ENCODE measurements around the gene CTBP2. TPM values are rescaled to one million over a fixed set of nuclear protein-coding genes. Genes with fewer than 3 reads are reported as not detected.
A peak's percentile ranks its signal among the peaks of the same experiment; 100 is the strongest.

The CTBP2 gene
- total and polyA plus RNA-seq, 3 experiments from 2014 or later = 1.4 to 2.8 (median 1.8) TPM

DNA sequence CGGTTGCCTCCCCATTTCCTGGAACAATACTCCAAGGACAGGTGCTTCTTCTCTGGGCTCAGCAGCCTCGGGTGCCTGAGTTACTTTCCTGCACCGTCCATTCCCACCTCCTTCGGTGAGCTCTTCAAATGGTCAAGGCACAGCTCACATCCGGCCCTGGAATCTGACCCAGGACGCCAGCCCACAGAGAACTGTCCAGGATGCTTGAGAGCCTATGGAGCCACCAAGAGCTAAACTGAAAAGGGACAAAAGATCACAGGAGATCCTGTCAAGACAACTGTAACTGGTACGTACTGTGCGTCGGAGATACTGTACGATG is 72.5 kb downstream of the CTBP2 start:
- H3K27me3 ChIP-seq (ENCODE audit: insufficient read depth, low read length, poor library complexity, severe bottlenecking) = no peaks in the 10 kb centered on the region
- POLR2A ChIA-PET = no interaction called here
- no peaks in the 10 kb centered on the region for H3K4me1 ChIP-seq (ENCODE audit: insufficient read depth, low read length)
- H3K36me3 Mint-ChIP-seq = no peaks in the 10 kb centered on the region
- no peaks in the 10 kb centered on the region for H3K9me3 Mint-ChIP-seq
- no peak for DNase-seq
- no peaks in the 10 kb centered on the region for H3K9me3 ChIP-seq (ENCODE audit: low read length)
- H3K4me1 Mint-ChIP-seq = no peaks in the 10 kb centered on the region
- no peak overlapping the region for H3K4me3 ChIP-seq (ENCODE audit: low read length)
- no peak overlapping the region for H3K27ac ChIP-seq (ENCODE audit: low read depth, low read length)
- H3K4me3 Mint-ChIP-seq = no peak overlapping the region
- CTCF ChIA-PET = no interaction called here
- peak overlapping the region in 1 of 8 donors; percentile 11 for H3K27ac Mint-ChIP-seq
- peaks cover 6 to 7% of the 10 kb centered on the region in 2 donors for H3K27me3 Mint-ChIP-seq
- H3K36me3 ChIP-seq (ENCODE audit: insufficient read depth, low read length) = no peaks in the 10 kb centered on the region

DNA sequence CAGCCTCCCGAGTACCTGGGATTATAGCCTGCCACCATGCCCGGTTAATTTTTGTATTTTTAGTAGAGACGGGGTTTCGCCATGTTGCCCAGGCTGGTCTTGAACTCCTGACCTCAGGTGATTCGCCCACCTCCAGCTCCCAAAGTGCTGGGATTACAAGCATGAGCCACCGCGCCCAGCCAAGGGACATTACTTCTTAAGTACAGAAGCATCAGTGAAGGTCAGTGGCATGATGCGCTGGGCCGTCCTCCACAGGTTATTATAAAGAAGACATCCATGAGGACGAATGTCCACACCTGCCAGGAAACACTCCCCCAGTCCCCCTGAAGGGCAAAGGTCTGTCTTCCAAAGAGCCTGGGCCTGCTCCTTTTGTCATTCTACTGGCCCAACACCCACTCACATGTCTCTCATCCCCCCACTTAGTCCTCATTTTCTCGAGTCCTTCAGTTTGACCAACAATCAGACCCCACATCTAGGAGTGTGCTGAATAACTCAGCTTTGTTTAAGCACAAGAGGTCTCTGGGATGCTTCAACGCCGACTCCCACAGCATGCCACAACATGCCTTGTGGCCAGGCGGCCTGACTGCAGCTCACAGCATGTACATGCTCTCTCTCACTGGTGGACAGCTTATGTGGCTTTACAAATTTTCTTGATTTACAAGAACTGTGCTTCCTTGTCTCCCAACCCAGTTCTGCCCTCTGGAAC is 73.0 kb downstream of the CTBP2 start:
- no peak for DNase-seq
- Histone ChIP-seq H3K4me3 (ENCODE audit: low read length) (no peak overlapping the region), H3K36me3 (ENCODE audit: insufficient read depth, low read length) (no peaks in the 10 kb centered on the region), H3K27me3 (ENCODE audit: insufficient read depth, low read length, poor library complexity, severe bottlenecking) (no peaks in the 10 kb centered on the region), H3K4me1 (ENCODE audit: insufficient read depth, low read length) (no peaks in the 10 kb centered on the region), H3K9me3 (ENCODE audit: low read length) (no peaks in the 10 kb centered on the region), H3K27ac (ENCODE audit: low read depth, low read length) (no peak overlapping the region)
- H3K4me3 Mint-ChIP-seq = peak overlapping the region in 1 of 7 donors; percentile 59
- POLR2A ChIA-PET = no interaction called here
- CTCF ChIA-PET = no interaction called here
- H3K9me3 Mint-ChIP-seq = no peaks in the 10 kb centered on the region
- H3K4me1 Mint-ChIP-seq = no peaks in the 10 kb centered on the region
- H3K27ac Mint-ChIP-seq = no peak overlapping the region
- H3K27me3 Mint-ChIP-seq = peaks cover 6 to 7% of the 10 kb centered on the region in 2 donors
- no peaks in the 10 kb centered on the region for H3K36me3 Mint-ChIP-seq

DNA sequence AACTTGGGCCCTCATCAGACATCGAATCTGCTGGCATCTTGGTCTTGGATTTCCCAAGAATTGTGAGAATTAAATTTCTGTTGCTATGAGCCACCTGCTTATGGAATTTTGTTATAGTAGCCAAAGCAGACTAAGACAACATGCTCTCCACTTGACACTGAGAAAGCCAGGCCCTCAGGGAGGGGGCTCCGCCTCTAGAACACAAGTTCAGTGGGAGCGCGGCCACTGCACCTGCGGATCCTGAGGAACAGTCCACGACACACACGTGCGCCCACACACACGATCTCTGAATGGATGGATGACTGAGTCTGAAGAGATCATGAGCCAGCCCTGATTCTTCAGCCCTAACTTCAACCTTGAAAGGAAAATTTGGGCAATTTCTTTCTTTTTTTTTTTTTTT is 73.7 kb downstream of the CTBP2 start:
- Histone ChIP-seq H3K4me1 (ENCODE audit: insufficient read depth, low read length) (no peaks in the 10 kb centered on the region), H3K4me3 (ENCODE audit: low read length) (no peak overlapping the region), H3K27me3 (ENCODE audit: insufficient read depth, low read length, poor library complexity, severe bottlenecking) (no peaks in the 10 kb centered on the region), H3K27ac (ENCODE audit: low read depth, low read length) (no peak overlapping the region), H3K9me3 (ENCODE audit: low read length) (no peaks in the 10 kb centered on the region), H3K36me3 (ENCODE audit: insufficient read depth, low read length) (no peaks in the 10 kb centered on the region)
- no peaks in the 10 kb centered on the region for H3K4me1 Mint-ChIP-seq
- H3K9me3 Mint-ChIP-seq = no peaks in the 10 kb centered on the region
- ChIA-PET CTCF (no interaction called here), POLR2A (no interaction called here)
- H3K36me3 Mint-ChIP-seq = no peaks in the 10 kb centered on the region
- no peak overlapping the region for H3K4me3 Mint-ChIP-seq
- H3K27ac Mint-ChIP-seq = no peak overlapping the region
- no peak for DNase-seq
- H3K27me3 Mint-ChIP-seq = peaks cover 4 to 7% of the 10 kb centered on the region in 2 donors

DNA sequence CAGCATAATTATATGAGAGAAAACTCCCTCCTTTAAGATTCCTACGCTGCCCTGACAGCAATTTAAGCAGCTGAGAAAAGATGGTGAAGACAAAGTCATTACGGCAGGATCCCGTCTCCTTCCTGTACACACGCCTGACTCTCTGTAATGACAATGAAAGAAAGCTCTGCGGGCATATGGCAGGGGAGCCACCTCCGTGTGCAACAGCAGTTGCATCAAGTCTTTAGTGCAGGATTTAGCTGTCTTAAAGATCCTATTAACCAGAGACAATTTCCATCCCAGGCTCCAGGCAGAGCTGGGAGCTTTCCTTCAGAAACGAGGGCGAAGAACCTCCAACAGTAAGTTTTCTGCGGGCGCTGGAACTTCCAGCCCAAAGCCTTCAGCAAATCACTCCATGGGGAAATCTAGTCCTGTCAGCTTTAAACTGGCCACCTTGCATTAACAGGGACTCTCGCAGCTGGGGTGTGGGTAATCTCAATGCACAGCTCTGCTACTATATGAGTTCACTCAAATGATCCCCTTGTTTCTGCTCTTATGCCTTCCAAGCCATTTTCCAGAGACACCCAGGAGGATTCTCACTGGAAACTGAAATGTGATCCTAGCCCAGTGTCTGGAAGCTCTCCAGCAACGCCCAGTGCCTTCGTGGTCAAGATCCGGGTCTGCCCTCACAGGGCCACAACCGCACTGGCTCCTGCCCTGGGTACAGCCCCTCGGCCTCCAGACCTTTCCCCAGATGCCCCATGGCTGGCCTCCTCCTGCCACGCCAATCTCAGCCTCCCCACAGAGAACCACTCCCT is 74.9 kb downstream of the CTBP2 start:
- no peaks in the 10 kb centered on the region for H3K9me3 ChIP-seq (ENCODE audit: low read length)
- peak overlapping the region in 1 of 8 donors; percentile 52 for H3K27ac Mint-ChIP-seq
- DNase-seq = no peak
- CTCF ChIA-PET = interaction anchor here (1.0 kb wide), 1 partner anchor 11 kb away, joined by 3 read pairs; no protein-coding TSS in a partner anchor
- H3K4me1 Mint-ChIP-seq = no peaks in the 10 kb centered on the region
- H3K4me3 Mint-ChIP-seq = no peak overlapping the region
- H3K4me1 ChIP-seq (ENCODE audit: insufficient read depth, low read length) = no peaks in the 10 kb centered on the region
- no peak overlapping the region for H3K27ac ChIP-seq (ENCODE audit: low read depth, low read length)
- H3K27me3 ChIP-seq (ENCODE audit: insufficient read depth, low read length, poor library complexity, severe bottlenecking) = no peaks in the 10 kb centered on the region
- H3K36me3 ChIP-seq (ENCODE audit: insufficient read depth, low read length) = no peaks in the 10 kb centered on the region
- H3K36me3 Mint-ChIP-seq = no peaks in the 10 kb centered on the region
- H3K4me3 ChIP-seq (ENCODE audit: low read length) = no peak overlapping the region
- H3K9me3 Mint-ChIP-seq = no peaks in the 10 kb centered on the region
- POLR2A ChIA-PET = no interaction called here
- H3K27me3 Mint-ChIP-seq = peaks cover 4 to 7% of the 10 kb centered on the region in 2 donors

DNA sequence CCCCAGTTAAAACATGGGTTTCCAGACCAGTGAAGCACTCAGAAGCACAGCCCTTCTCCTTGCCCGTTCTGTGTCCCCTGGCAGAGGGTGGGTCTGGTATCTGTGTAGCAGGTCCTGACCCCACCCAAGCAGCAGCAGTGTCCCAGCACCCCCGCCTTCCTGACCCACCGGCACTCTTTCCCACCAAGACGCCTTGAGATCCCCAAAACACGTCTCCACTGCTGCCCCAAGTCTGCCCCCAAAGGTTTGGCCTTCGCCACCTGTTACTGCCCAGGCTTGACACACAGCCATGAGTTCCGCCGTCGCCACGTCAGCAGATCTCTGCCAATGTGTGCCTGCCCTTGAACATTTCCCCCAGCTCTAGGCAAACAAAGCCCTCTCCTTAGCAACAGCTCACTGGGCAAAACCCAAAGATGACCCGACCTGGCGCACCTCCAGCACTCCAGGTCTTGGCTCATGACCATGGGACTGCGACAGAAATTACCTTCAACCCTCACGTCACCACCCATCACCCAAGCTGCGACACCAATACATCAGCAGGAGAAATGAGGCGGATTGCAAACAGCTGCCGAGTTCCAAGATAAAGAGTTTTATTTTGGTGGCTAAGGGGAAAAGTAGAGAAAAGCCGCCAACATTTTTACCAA is 75.6 kb downstream of the CTBP2 start:
- no peaks in the 10 kb centered on the region for H3K9me3 Mint-ChIP-seq
- no peak for DNase-seq
- CTCF ChIA-PET = no interaction called here

DNA sequence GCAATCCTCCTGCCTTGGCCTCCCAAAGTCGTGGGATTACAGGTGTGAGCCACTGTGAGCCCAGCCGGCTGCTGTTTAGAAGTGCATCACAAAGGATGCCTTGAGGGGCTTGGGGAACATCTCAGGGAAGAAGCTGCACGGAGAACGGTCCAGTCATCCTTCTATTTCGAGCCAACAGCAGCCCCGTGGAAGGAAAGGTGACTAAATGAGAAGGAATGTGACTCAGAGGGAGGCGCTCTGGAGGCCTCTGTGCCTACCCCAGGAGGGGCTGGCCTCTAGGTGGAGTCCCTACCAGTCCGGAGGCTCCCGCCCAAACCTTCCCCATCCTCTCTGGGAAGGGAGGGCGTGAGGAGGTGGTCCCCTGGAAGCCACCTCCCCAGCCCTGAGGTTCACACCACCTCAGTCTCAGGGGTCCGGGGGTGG is 76.2 kb downstream of the CTBP2 start:
- ChIA-PET CTCF (no interaction called here), POLR2A (no interaction called here)
- H3K27me3 Mint-ChIP-seq = peaks cover 1 to 7% of the 10 kb centered on the region in 2 donors
- no peak overlapping the region for H3K4me3 Mint-ChIP-seq
- Histone ChIP-seq H3K36me3 (ENCODE audit: insufficient read depth, low read length) (no peaks in the 10 kb centered on the region), H3K27me3 (ENCODE audit: insufficient read depth, low read length, poor library complexity, severe bottlenecking) (no peaks in the 10 kb centered on the region), H3K4me1 (ENCODE audit: insufficient read depth, low read length) (no peaks in the 10 kb centered on the region), H3K27ac (ENCODE audit: low read depth, low read length) (no peak overlapping the region), H3K9me3 (ENCODE audit: low read length) (no peaks in the 10 kb centered on the region), H3K4me3 (ENCODE audit: low read length) (no peak overlapping the region)
- peak overlapping the region in 1 of 8 donors; percentile 91 for H3K27ac Mint-ChIP-seq
- DNase-seq = no peak
- H3K9me3 Mint-ChIP-seq = no peaks in the 10 kb centered on the region
- no peaks in the 10 kb centered on the region for H3K36me3 Mint-ChIP-seq
- H3K4me1 Mint-ChIP-seq = no peaks in the 10 kb centered on the region

More for the DNA sequence above, 75.6 kb downstream of the CTBP2 start:
- POLR2A ChIA-PET = no interaction called here
- no peaks in the 10 kb centered on the region for H3K36me3 Mint-ChIP-seq
- peaks cover 1 to 7% of the 10 kb centered on the region in 2 donors for H3K27me3 Mint-ChIP-seq
- Histone ChIP-seq H3K9me3 (ENCODE audit: low read length) (no peaks in the 10 kb centered on the region), H3K27me3 (ENCODE audit: insufficient read depth, low read length, poor library complexity, severe bottlenecking) (no peaks in the 10 kb centered on the region), H3K4me3 (ENCODE audit: low read length) (no peak overlapping the region), H3K36me3 (ENCODE audit: insufficient read depth, low read length) (no peaks in the 10 kb centered on the region), H3K27ac (ENCODE audit: low read depth, low read length) (no peak overlapping the region), H3K4me1 (ENCODE audit: insufficient read depth, low read length) (no peaks in the 10 kb centered on the region)
- H3K27ac Mint-ChIP-seq = no peak overlapping the region
- H3K4me3 Mint-ChIP-seq = no peak overlapping the region
- H3K4me1 Mint-ChIP-seq = no peaks in the 10 kb centered on the region

DNA sequence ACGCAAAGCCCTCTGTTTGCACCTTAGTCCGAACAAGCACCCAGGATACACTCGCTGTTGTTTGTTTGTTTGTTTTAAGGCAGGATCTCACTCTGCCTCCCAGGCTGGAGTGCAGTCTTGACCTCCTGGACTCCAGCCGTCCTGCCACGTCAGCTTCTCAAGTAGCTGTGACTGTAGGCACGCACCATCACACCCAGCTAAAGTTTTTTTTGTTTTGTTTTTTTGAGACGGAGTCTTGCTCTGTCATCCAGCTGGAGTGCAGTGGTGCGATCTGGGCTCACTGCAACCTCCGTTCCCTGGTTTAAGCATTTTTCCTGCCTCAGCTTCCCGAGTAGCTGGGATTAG is 76.8 kb downstream of the CTBP2 start:
- Histone ChIP-seq H3K4me3 (ENCODE audit: low read length) (no peak overlapping the region), H3K27ac (ENCODE audit: low read depth, low read length) (no peak overlapping the region), H3K36me3 (ENCODE audit: insufficient read depth, low read length) (no peaks in the 10 kb centered on the region), H3K4me1 (ENCODE audit: insufficient read depth, low read length) (no peaks in the 10 kb centered on the region), H3K27me3 (ENCODE audit: insufficient read depth, low read length, poor library complexity, severe bottlenecking) (no peaks in the 10 kb centered on the region), H3K9me3 (ENCODE audit: low read length) (no peaks in the 10 kb centered on the region)
- ChIA-PET CTCF (no interaction called here), POLR2A (no interaction called here)
- H3K27ac Mint-ChIP-seq = no peak overlapping the region
- H3K4me3 Mint-ChIP-seq = no peak overlapping the region
- no peaks in the 10 kb centered on the region for H3K4me1 Mint-ChIP-seq
- H3K36me3 Mint-ChIP-seq = no peaks in the 10 kb centered on the region
- no peaks in the 10 kb centered on the region for H3K9me3 Mint-ChIP-seq
- H3K27me3 Mint-ChIP-seq = peaks cover 1 to 7% of the 10 kb centered on the region in 2 donors
- no peak for DNase-seq

DNA sequence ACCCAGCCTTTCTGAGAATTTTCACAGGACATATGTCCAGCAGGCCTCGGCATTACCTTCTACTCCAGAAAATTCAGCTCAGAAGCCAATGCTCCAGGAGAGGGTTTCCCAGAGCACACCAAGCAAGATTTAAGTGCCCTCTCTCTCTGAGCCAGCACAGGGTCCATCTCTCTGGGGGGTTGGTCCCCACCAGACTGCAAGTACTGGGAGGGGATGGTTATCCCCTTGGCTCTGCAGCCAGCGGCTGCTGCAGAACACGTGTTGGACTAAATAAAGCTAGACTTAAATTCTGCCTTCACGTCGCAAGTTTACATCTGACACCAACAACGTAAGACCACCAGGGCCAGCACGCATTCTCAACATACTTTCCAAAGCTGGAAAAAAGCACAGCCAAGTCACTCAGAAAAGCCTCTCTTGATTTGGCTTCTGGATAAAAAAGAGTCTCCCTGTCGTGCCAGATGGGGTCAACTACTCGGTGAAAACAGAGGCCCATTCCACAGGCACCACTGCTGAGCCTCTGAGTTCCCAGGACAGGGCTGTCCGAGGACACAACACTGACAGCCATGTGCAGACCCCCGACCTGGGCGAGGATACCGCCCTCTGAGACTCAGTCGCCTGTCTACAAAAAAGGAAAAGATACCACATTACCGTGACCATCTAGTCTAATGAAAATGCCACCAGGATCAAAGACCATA is 77.3 kb downstream of the CTBP2 start:
- ChIA-PET POLR2A (no interaction called here), CTCF (no interaction called here)
- Mint-ChIP-seq H3K36me3 (no peaks in the 10 kb centered on the region), H3K4me3 (no peak overlapping the region), H3K9me3 (no peaks in the 10 kb centered on the region), H3K27ac (peak overlapping the region in 1 of 8 donors; percentile 58), H3K4me1 (no peaks in the 10 kb centered on the region), H3K27me3 (peaks cover 1 to 6% of the 10 kb centered on the region in 2 donors)
- Histone ChIP-seq H3K4me1 (ENCODE audit: insufficient read depth, low read length) (no peaks in the 10 kb centered on the region), H3K27ac (ENCODE audit: low read depth, low read length) (no peak overlapping the region), H3K4me3 (ENCODE audit: low read length) (no peak overlapping the region), H3K9me3 (ENCODE audit: low read length) (no peaks in the 10 kb centered on the region), H3K27me3 (ENCODE audit: insufficient read depth, low read length, poor library complexity, severe bottlenecking) (no peaks in the 10 kb centered on the region), H3K36me3 (ENCODE audit: insufficient read depth, low read length) (no peaks in the 10 kb centered on the region)
- no peak for DNase-seq
